ENCODE data around the gene PACS1. TPM values are rescaled to one million over a fixed set of nuclear protein-coding genes. Genes with fewer than 3 reads are reported as not detected.

The PACS1 gene
- polyA plus RNA-seq, 1 of the 3 experiments (the other 2 are of a cell fraction) = 37.3 TPM

DNA sequence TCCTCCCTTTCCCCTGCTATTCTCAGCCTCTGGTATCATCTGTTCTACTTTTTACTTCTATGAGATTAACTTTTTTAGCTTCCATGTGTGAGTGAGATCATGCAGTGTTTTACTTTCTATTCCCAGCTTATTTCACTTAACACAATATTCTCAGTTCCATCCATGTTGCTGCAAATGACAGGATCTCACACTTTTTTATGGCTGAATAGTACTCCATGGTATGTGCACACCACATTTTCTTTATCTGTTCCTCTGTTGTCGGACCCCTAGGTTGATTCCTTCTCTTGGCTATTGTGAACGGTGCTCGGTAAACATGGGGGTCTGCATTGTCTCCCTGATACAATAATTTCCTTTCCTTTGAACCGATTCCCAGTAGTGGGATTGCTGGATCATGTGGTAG is 117.4 kb downstream of the PACS1 start:
- peaks cover 18% of the 10 kb centered on the region for H3F3A ChIP-seq (replicated peaks; ENCODE audit: insufficient read depth)
- peaks cover 0 to 5% of the 10 kb centered on the region in 2 experiments for H3K36me3 ChIP-seq (replicated peaks in 1 of 2; ENCODE audit: control insufficient read depth in 1 of 2, insufficient read depth in 2 of 2, low read length in 1 of 2)
- H3K9ac ChIP-seq = no peak overlapping the region
- no peaks in the 10 kb centered on the region for H3K9me3 ChIP-seq
- H4K20me1 ChIP-seq (ENCODE audit: insufficient read depth) = peaks cover 33% of the 10 kb centered on the region
- ChIA-PET CTCF (interaction anchor here (1.0 kb wide), 1 partner anchor 119 kb away, joined by 4 read pairs; no protein-coding TSS in a partner anchor), POLR2A (no interaction called here)
- H3K9me2 ChIP-seq = no peaks in the 10 kb centered on the region
- H2AFZ ChIP-seq (ENCODE audit: low read depth) = no peak overlapping the region
- no peak for DNase-seq
- TF ChIP-seq RFX5 (IDR thresholded peaks at IDR 0.05; ENCODE audit: low read length) (no peak), TCF12 (IDR thresholded peaks at IDR 0.05) (no peak), MXI1 (IDR thresholded peaks at IDR 0.05; ENCODE audit: low read depth, low read length) (no peak), POLR2AphosphoS5 (IDR thresholded peaks at IDR 0.05; ENCODE audit: low read depth, low read length) (no peak), TEAD4 (IDR thresholded peaks at IDR 0.05; ENCODE audit: borderline replicate concordance, insufficient read depth) (no peak), FOXJ3 (CRISPR knock-in tag; IDR thresholded peaks at IDR 0.05) (no peak), FOXM1 (IDR thresholded peaks at IDR 0.05; ENCODE audit: low read depth) (no peak), ELF1 (IDR thresholded peaks at IDR 0.05) (no peak), NRF1 (IDR thresholded peaks at IDR 0.05; ENCODE audit: low read depth, low read length) (no peak), CTCF (IDR thresholded peaks at IDR 0.05) (no peak), RAD21 (IDR thresholded peaks at IDR 0.05; ENCODE audit: low read length) (no peak), SIN3A (IDR thresholded peaks at IDR 0.05; ENCODE audit: borderline replicate concordance, low read depth, low read length) (no peak), EZH2phosphoT487 (IDR thresholded peaks at IDR 0.05; ENCODE audit: borderline replicate concordance, low read depth) (no peak), SMC3 (IDR thresholded peaks at IDR 0.05; ENCODE audit: low read depth, low read length) (no peak)
- TF ChIP-seq, protein P1, sequence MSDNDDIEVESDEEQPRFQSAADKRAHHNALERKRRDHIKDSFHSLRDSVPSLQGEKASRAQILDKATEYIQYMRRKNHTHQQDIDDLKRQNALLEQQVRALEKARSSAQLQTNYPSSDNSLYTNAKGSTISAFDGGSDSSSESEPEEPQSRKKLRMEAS (IDR thresholded peaks at IDR 0.05; ENCODE audit: low read depth) = no peak
- TF ChIP-seq, protein P2, sequence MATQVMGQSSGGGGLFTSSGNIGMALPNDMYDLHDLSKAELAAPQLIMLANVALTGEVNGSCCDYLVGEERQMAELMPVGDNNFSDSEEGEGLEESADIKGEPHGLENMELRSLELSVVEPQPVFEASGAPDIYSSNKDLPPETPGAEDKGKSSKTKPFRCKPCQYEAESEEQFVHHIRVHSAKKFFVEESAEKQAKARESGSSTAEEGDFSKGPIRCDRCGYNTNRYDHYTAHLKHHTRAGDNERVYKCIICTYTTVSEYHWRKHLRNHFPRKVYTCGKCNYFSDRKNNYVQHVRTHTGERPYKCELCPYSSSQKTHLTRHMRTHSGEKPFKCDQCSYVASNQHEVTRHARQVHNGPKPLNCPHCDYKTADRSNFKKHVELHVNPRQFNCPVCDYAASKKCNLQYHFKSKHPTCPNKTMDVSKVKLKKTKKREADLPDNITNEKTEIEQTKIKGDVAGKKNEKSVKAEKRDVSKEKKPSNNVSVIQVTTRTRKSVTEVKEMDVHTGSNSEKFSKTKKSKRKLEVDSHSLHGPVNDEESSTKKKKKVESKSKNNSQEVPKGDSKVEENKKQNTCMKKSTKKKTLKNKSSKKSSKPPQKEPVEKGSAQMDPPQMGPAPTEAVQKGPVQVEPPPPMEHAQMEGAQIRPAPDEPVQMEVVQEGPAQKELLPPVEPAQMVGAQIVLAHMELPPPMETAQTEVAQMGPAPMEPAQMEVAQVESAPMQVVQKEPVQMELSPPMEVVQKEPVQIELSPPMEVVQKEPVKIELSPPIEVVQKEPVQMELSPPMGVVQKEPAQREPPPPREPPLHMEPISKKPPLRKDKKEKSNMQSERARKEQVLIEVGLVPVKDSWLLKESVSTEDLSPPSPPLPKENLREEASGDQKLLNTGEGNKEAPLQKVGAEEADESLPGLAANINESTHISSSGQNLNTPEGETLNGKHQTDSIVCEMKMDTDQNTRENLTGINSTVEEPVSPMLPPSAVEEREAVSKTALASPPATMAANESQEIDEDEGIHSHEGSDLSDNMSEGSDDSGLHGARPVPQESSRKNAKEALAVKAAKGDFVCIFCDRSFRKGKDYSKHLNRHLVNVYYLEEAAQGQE (IDR thresholded peaks at IDR 0.05; ENCODE audit: low read depth, low read length) = no peak
- TF ChIP-seq, protein P3, sequence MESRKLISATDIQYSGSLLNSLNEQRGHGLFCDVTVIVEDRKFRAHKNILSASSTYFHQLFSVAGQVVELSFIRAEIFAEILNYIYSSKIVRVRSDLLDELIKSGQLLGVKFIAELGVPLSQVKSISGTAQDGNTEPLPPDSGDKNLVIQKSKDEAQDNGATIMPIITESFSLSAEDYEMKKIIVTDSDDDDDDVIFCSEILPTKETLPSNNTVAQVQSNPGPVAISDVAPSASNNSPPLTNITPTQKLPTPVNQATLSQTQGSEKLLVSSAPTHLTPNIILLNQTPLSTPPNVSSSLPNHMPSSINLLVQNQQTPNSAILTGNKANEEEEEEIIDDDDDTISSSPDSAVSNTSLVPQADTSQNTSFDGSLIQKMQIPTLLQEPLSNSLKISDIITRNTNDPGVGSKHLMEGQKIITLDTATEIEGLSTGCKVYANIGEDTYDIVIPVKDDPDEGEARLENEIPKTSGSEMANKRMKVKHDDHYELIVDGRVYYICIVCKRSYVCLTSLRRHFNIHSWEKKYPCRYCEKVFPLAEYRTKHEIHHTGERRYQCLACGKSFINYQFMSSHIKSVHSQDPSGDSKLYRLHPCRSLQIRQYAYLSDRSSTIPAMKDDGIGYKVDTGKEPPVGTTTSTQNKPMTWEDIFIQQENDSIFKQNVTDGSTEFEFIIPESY (IDR thresholded peaks at IDR 0.05; ENCODE audit: borderline replicate concordance, low read depth) = no peak
- H3K4me3 ChIP-seq (ENCODE audit: low read depth in 2 of 2, low read length in 1 of 2) = no peak overlapping the region
- no peak overlapping the region for H3K4me2 ChIP-seq
- H3K4me1 ChIP-seq (ENCODE audit: control insufficient read depth in 1 of 2, insufficient read depth in 2 of 2, low read depth in 1 of 2, low read length in 1 of 2) = peaks cover 0 to 13% of the 10 kb centered on the region in 2 experiments; a peak in 2 of 4 replicates
- peaks cover 97% of the 10 kb centered on the region for H3K79me2 ChIP-seq (ENCODE audit: insufficient read depth)
- no peaks in the 10 kb centered on the region for H3K27me3 ChIP-seq (ENCODE audit: insufficient read depth)
- 93% methylated on average over 4 of the region's 4 CpGs for WGBS (ENCODE audit: low lambda C conversion rate)
- no peak overlapping the region for H3K27ac ChIP-seq (ENCODE audit: low read depth in 2 of 2, low read length in 1 of 2)

Measured in SK-N-SH (cell line).